OCI-LY7 (cell line): ENCODE data around the gene MRPL10. TPM values are rescaled to one million over a fixed set of nuclear protein-coding genes. Genes with fewer than 3 reads are reported as not detected.

Experiments
- BruUV-seq: library from RNA; stranded (reverse); fragments of 400-500 nt; replicated peaks from 2 replicates; lab custom pipeline; 2021; lab: Mats Ljungman, UMichigan
- CTCF ChIA-PET: fragments of 300-600 bp; sonication (Branson Sonifier 250); formaldehyde crosslinking; loops from one replicate; lab custom pipeline; 2022; ENCODE audit warnings: antibody characterized with exemption; ENCODE audit not compliant: unreplicated experiment; lab: Charles Lee
- POLR2A ChIA-PET: fragments of 300-600 bp; sonication (Branson Sonifier 250); formaldehyde crosslinking; loops from one replicate; lab custom pipeline; 2022; ENCODE audit warnings: antibody characterized with exemption; lab: Charles Lee
- DNase-seq: peaks from one replicate; pipeline ENCODE4 v3.0.0-alpha.2; 2015; ENCODE audit warnings: low spot score
- H2AFZ ChIP-seq: fragments of 200-600 bp; sonication (generic), shearing (Covaris generic); 2 replicates; pipeline ENCODE4 v1.6.1; 2014; ENCODE audit warnings: mild to moderate bottlenecking, antibody characterized with exemption, low read length, moderate library complexity
- H3K27ac ChIP-seq: fragments of 200-600 bp; sonication (generic); 2 replicates; pipeline ENCODE4 v1.5.1; 2014; ENCODE audit warnings: mixed run types, low read depth, mild to moderate bottlenecking, moderate library complexity, low read length, inconsistent platforms; ENCODE audit not compliant: poor library complexity, severe bottlenecking
- H3K36me3 ChIP-seq: fragments of 200-600 bp; sonication (generic); 2 replicates; pipeline ENCODE4 v1.6.1; 2014; ENCODE audit warnings: mild to moderate bottlenecking, antibody characterized with exemption, low read length, moderate library complexity, mixed read lengths; ENCODE audit not compliant: insufficient read depth
- H3K4me1 ChIP-seq: fragments of 200-600 bp; sonication (generic); 2 replicates; pipeline ENCODE4 v1.5.1; 2014; ENCODE audit warnings: mild to moderate bottlenecking, low read length; ENCODE audit not compliant: insufficient read depth, poor library complexity, severe bottlenecking
- H3K4me2 ChIP-seq: fragments of 200-600 bp; sonication (generic); 2 replicates; pipeline ENCODE4 v1.6.1; 2014; ENCODE audit warnings: mild to moderate bottlenecking, low read length
- H3K4me3 ChIP-seq: fragments of 200-600 bp; sonication (generic); 2 replicates; pipeline ENCODE4 v1.5.1; 2014; ENCODE audit warnings: mild to moderate bottlenecking, low read depth, low read length; ENCODE audit not compliant: poor library complexity, severe bottlenecking
- H3K79me2 ChIP-seq: fragments of 200-600 bp; sonication (generic); 2 replicates; pipeline ENCODE4 v1.6.1; 2016; ENCODE audit warnings: low read depth, mild to moderate bottlenecking, low read length, moderate library complexity, mixed read lengths; ENCODE audit not compliant: insufficient read depth
- H3K9me2 ChIP-seq: fragments of 200-600 bp; sonication (generic); 2 replicates; pipeline ENCODE4 v1.6.1; 2016; ENCODE audit warnings: mild to moderate bottlenecking, low read length, mixed read lengths; ENCODE audit not compliant: insufficient read depth
- H3K9me3 ChIP-seq: fragments of 200-600 bp; sonication (generic); 2 replicates; pipeline ENCODE4 v1.6.1; 2014; ENCODE audit warnings: mild to moderate bottlenecking, mixed run types, low read length, mixed read lengths
- H4K20me1 ChIP-seq: fragments of 200-600 bp; sonication (generic); 2 replicates; pipeline ENCODE4 v1.6.1; 2014; ENCODE audit warnings: mild to moderate bottlenecking, antibody characterized with exemption, low read length, moderate library complexity, mixed read lengths; ENCODE audit not compliant: insufficient read depth
- CTCF ChIP-seq: fragments of 200-600 bp; sonication (generic); conservative IDR thresholded peaks from 2 replicates; pipeline ENCODE4 v1.5.1; 2014; ENCODE audit warnings: mild to moderate bottlenecking, antibody characterized with exemption, low read length, moderate library complexity, mixed read lengths
- EZH2phosphoT487 ChIP-seq: fragments of 200-600 bp; sonication (generic); IDR thresholded peaks from 2 replicates; pipeline ENCODE4 v1.6.1; 2018; ENCODE audit warnings: low read depth, borderline replicate concordance, mild to moderate bottlenecking, mixed run types, antibody characterized with exemption, low read length, moderate library complexity, mixed read lengths
- intact Hi-C: fragments of 100-400 bp; cut with micrococcal nuclease; formaldehyde crosslinking; loops from one replicate; pipeline ENCODE4 v1.10.0; 2022; ENCODE audit not compliant: unreplicated experiment
- total RNA-seq, 2 experiments: library from RNA; depleted of rRNA in 1 of 2; stranded (reverse); fragments of >200 nt in 1 of 2; shearing (Covaris generic) in 1 of 2; gene quantifications; 2 replicates each; pipeline ENCODE4 v1.2.3, GENCODE V29; 2014 to 2022

The MRPL10 gene
- total RNA-seq, 2 experiments from 2014 or later: 50.8 to 56.7 TPM

- BruUV-seq: no TSS peak
- POLR2A ChIA-PET: no interaction called here
- no peak overlapping the region for H2AFZ ChIP-seq
- no peaks in the 10 kb centered on the region for H3K79me2 ChIP-seq
- no peak overlapping the region for H3K27ac ChIP-seq
- CTCF ChIA-PET: no interaction called here
- intact Hi-C loops: no loop called here
- DNase-seq: no peak
- H4K20me1 ChIP-seq: no peaks in the 10 kb centered on the region
- no peak for TF ChIP-seq EZH2phosphoT487
- TF ChIP-seq CTCF: no peak
- H3K4me3 ChIP-seq: no peak overlapping the region
- H3K9me2 ChIP-seq: no peaks in the 10 kb centered on the region
- no peaks in the 10 kb centered on the region for H3K4me1 ChIP-seq
- H3K36me3 ChIP-seq: no peaks in the 10 kb centered on the region
- H3K9me3 ChIP-seq: no peaks in the 10 kb centered on the region
- H3K4me2 ChIP-seq: no peak overlapping the region
These were observed 40.3 kb downstream of the MRPL10 start for GRCh38 chr17:47791025-47791424.

- Histone ChIP-seq H3K79me2 (no peaks in the 10 kb centered on the region), H4K20me1 (no peaks in the 10 kb centered on the region), H3K36me3 (no peaks in the 10 kb centered on the region), H3K4me3 (no peak overlapping the region), H3K27ac (no peak overlapping the region), H3K4me2 (no peak overlapping the region), H2AFZ (no peak overlapping the region), H3K9me3 (no peaks in the 10 kb centered on the region), H3K9me2 (no peaks in the 10 kb centered on the region), H3K4me1 (no peaks in the 10 kb centered on the region)
- no TSS peak for BruUV-seq
- TF ChIP-seq EZH2phosphoT487 (no peak), CTCF (no peak)
- POLR2A ChIA-PET: no interaction called here
- CTCF ChIA-PET: no interaction called here
- intact Hi-C loops: loop anchor here (5.0 kb wide), 1 partner anchor 38 kb away; no protein-coding TSS in a partner anchor
- no peak for DNase-seq
These were observed 41.5 kb downstream of the MRPL10 start for GRCh38 chr17:47789611-47790561.
